Body of pancreas (tissue), 4 donors: ENCODE measurements around the gene SORCS2. TPM values are rescaled to one million over a fixed set of nuclear protein-coding genes. Genes with fewer than 3 reads are reported as not detected.

Experiments
- ATAC-seq: fragments of 150-250 bp; one replicate; pipeline ENCODE4 v1.9.1; 2016
- DNase-seq, 4 donors: peaks; one replicate each; pipeline ENCODE4 v3.0.0-alpha.2; 2019
- H3K27ac ChIP-seq, 4 donors: fragments of 200-600 bp; sonication (generic); 1 replicate in 3 of 4; 2 replicates in 1 of 4; pipeline versions ENCODE4 v1.5.1 to v1.6.1; 2016 to 2019; ENCODE audit warnings: mild to moderate bottlenecking in 1 of 4, mixed read lengths in 1 of 4, moderate library complexity in 1 of 4
- H3K27me3 ChIP-seq, 2 donors: fragments of 200-600 bp; sonication (generic); one replicate each; pipeline ENCODE4 v1.6.0; 2016; ENCODE audit warnings: mild to moderate bottlenecking in 1 of 2
- H3K36me3 ChIP-seq, 2 donors: fragments of 200-600 bp; sonication (generic); replicated peaks in 1 of 2; 2 replicates each; pipeline ENCODE4 v1.5.1; 2016; ENCODE audit warnings: low read depth in 2 of 2; ENCODE audit not compliant: insufficient read depth in 1 of 2
- H3K4me1 ChIP-seq: fragments of 200-600 bp; sonication (generic); one replicate; pipeline ENCODE4 v1.6.0; 2016
- H3K4me3 ChIP-seq, 2 donors: fragments of 200-600 bp; sonication (generic); 1 replicate in 1 of 2; 2 replicates in 1 of 2; pipeline ENCODE4 v1.5.1; 2016 to 2019
- H3K9me3 ChIP-seq, 3 donors: fragments of 200-600 bp; sonication (generic); 1 replicate in 2 of 3; 2 replicates in 1 of 3; pipeline ENCODE4 v1.5.1; 2016
- POLR2A ChIP-seq, 3 donors: fragments of 450-650 bp; IDR thresholded peaks; one replicate each; pipeline ENCODE4 v1.6.1; 2016; ENCODE audit warnings: antibody characterized with exemption in 3 of 3, mild to moderate bottlenecking in 2 of 3
- WGBS, 2 donors: methylation state at CpG; one replicate each; pipeline ENCODE4 v1.1.5; 2017; 5-methylcytosine and 5-hydroxymethylcytosine counted together
- intact Hi-C: fragments of 100-400 bp; cut with DNase I; formaldehyde crosslinking; loops from one replicate; pipeline ENCODE4 v1.15.1; 2023
- total RNA-seq, 2 donors: library from RNA; depleted of rRNA; stranded (reverse); fragments of >200 nt; gene quantifications; one replicate each; pipeline ENCODE4 v1.1.0, GENCODE V29; 2016
- TF ChIP-seq, protein P1 (sequence below), 7 experiments: fragments of 450-650 bp in 4 of 7; fragments of 200-600 bp in 3 of 7; sonication (generic) in 3 of 7; IDR thresholded peaks; one replicate each; pipeline ENCODE4 v1.5.1; 2016 to 2019; ENCODE audit warnings: antibody characterized with exemption in 7 of 7

Gene SORCS2
- total RNA-seq, 2 donors from 2014 or later = 0.26 to 0.33 TPM

DNA sequence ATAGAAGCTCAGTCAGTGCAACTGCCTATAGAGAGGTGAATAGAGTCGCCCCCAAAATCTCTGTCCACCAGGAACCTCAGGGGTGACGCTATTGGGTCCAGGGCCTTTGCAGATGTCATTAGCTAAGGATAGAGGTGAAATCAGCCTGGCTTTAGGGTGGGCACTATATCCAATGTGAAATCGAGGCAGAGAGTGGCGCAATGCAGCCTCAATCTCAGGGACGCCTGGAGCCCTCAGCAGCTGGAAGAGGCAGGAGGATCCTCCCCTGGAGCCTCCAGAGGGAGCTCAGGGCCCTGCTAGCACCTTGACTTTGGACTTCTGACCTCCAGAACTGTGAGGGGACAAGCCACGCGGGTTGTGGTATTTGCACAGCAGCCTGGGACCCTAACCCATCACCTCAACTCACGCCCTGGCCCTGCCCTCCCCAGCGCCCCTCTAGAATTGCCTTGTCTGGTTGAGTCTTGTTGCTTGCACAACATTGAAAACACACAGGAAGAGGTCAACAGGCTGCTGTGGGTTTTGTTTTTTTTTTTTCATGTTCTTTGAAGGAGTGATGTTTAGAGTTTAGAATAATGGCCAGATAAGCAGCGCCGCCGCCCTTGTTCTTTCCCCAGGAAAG lies 331.8 kb downstream of the SORCS2 start:
- TF ChIP-seq, protein P1, sequence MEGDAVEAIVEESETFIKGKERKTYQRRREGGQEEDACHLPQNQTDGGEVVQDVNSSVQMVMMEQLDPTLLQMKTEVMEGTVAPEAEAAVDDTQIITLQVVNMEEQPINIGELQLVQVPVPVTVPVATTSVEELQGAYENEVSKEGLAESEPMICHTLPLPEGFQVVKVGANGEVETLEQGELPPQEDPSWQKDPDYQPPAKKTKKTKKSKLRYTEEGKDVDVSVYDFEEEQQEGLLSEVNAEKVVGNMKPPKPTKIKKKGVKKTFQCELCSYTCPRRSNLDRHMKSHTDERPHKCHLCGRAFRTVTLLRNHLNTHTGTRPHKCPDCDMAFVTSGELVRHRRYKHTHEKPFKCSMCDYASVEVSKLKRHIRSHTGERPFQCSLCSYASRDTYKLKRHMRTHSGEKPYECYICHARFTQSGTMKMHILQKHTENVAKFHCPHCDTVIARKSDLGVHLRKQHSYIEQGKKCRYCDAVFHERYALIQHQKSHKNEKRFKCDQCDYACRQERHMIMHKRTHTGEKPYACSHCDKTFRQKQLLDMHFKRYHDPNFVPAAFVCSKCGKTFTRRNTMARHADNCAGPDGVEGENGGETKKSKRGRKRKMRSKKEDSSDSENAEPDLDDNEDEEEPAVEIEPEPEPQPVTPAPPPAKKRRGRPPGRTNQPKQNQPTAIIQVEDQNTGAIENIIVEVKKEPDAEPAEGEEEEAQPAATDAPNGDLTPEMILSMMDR (IDR thresholded peaks at IDR 0.05) = no peak
- no peak for TF ChIP-seq POLR2A (IDR thresholded peaks at IDR 0.05)
- no peaks in the 10 kb centered on the region for H3K27me3 ChIP-seq
- H3K9me3 ChIP-seq = no peaks in the 10 kb centered on the region
- no peak for DNase-seq
- no peaks in the 10 kb centered on the region for H3K36me3 ChIP-seq
- 39 to 59% methylated on average over 12 of the region's 12 CpGs for WGBS, 2 donors
- H3K4me1 ChIP-seq = no peaks in the 10 kb centered on the region
- H3K27ac ChIP-seq = no peak overlapping the region
- no peak overlapping the region for H3K4me3 ChIP-seq
- ATAC-seq = no peak
- intact Hi-C loops = no loop called here

DNA sequence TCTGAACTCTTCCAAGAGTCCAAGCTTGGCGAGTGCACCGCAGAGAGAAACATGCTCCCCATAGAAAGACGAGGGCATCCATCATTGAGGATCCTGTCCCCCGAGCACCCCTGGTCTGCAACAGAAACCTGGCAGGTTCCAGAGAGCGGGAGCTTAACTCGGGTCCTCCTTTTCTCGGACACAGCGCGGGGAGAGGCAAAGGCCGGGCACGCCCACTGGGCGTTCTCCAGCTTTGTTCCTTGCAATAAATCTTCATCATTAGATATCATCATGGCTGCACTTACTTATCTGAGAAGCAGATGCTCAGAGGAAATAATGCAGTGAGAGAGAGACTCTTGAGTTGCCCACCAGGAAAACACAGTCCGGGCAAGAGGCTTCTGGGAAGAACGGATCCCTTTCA lies 332.5 kb downstream of the SORCS2 start:
- no peak for DNase-seq
- intact Hi-C loops = no loop called here
- no peaks in the 10 kb centered on the region for H3K4me1 ChIP-seq
- 51 to 56% methylated on average over 11 to 14 of the region's 14 CpGs for WGBS, 2 donors
- H3K36me3 ChIP-seq = no peaks in the 10 kb centered on the region
- no peak overlapping the region for H3K4me3 ChIP-seq
- no peak overlapping the region for H3K27ac ChIP-seq
- no peak for ATAC-seq
- TF ChIP-seq POLR2A (IDR thresholded peaks at IDR 0.05) = no peak
- TF ChIP-seq, protein P1 (IDR thresholded peaks at IDR 0.05) = no peak
- H3K27me3 ChIP-seq = no peaks in the 10 kb centered on the region
- no peaks in the 10 kb centered on the region for H3K9me3 ChIP-seq

DNA sequence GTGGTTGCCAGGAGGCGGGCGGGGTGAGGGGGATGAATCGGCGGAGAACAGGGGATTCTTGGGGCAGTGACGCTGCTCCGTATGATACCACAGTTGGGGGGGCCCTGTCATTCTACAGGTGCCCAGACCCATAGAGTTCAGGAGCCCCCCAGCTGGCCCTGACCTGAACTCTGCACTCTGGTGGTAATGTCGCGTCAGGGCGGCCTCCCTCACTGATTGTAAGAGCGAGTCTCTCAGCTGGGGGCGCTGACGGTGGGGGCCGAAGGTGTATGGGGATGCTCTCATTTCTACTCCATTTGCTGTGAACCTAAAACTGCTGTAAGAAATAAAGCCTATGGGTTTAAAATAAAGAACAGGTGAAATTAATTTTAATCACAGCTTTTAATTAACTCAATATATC lies 334.2 kb downstream of the SORCS2 start:
- Histone ChIP-seq H3K27ac (no peak overlapping the region), H3K9me3 (no peaks in the 10 kb centered on the region), H3K36me3 (no peaks in the 10 kb centered on the region), H3K4me1 (no peaks in the 10 kb centered on the region), H3K4me3 (no peak overlapping the region), H3K27me3 (no peaks in the 10 kb centered on the region)
- intact Hi-C loops = no loop called here
- TF ChIP-seq POLR2A (IDR thresholded peaks at IDR 0.05) = no peak
- TF ChIP-seq, protein P1 (IDR thresholded peaks at IDR 0.05) = no peak
- ATAC-seq (no peak), DNase-seq (no peak)
- WGBS, 2 donors = 65 to 73% methylated on average over 13 of the region's 13 CpGs

DNA sequence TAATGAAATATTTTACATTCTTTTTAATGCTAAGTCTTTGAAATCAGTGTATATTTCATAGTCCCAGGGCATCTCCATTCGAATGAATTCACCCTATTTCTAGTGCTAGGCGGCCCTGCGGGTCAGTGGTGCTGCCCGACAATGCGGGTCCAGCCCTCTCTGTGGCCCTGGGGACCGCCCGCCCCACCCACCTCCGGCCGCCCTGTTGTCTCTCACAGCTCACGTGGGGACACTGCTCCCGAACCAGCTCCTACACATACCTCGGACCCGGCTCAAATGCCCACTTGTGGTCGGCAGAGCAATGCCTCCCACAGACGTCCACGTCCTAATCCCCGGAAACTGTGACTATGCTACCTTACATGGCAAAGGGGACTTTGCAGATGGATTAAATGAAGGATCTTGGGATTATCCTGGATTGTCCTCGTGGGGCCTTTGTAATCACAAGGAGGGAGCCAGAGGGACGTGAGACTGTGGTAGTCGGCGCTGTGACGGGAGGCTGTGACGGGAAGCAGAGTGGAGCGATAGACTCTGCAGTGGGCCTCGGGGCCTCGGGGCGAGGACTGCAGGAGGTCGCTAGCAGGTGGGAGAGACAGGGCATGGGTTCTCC lies 334.7 kb downstream of the SORCS2 start:
- intact Hi-C loops = no loop called here
- no peak for DNase-seq
- 66 to 78% methylated on average over 28 of the region's 28 CpGs for WGBS, 2 donors

More for the DNA sequence above, 334.7 kb downstream of the SORCS2 start:
- no peaks in the 10 kb centered on the region for H3K36me3 ChIP-seq
- no peak for ATAC-seq
- H3K4me3 ChIP-seq = no peak overlapping the region
- TF ChIP-seq, protein P1 (IDR thresholded peaks at IDR 0.05) = no peak
- no peak for TF ChIP-seq POLR2A (IDR thresholded peaks at IDR 0.05)
- no peaks in the 10 kb centered on the region for H3K9me3 ChIP-seq
- no peaks in the 10 kb centered on the region for H3K4me1 ChIP-seq
- H3K27ac ChIP-seq = no peak overlapping the region
- H3K27me3 ChIP-seq = no peaks in the 10 kb centered on the region
